NCI-H446 treated with DMSO at 0.1 percent for 48 hours (cell line): ENCODE measurements around the gene PLA2G10.
"Not testable (repeated sequence)": the region's sequence is repeated elsewhere in the genome, so short reads cannot be mapped to it uniquely, and the experiment has no call there.

ENCODE experiments used
- DNase-seq: peaks from one replicate; lab custom pipeline; 2025; lab: John Stamatoyannopoulos, UW

The PLA2G10 gene, protein sequence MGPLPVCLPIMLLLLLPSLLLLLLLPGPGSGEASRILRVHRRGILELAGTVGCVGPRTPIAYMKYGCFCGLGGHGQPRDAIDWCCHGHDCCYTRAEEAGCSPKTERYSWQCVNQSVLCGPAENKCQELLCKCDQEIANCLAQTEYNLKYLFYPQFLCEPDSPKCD

DNA sequence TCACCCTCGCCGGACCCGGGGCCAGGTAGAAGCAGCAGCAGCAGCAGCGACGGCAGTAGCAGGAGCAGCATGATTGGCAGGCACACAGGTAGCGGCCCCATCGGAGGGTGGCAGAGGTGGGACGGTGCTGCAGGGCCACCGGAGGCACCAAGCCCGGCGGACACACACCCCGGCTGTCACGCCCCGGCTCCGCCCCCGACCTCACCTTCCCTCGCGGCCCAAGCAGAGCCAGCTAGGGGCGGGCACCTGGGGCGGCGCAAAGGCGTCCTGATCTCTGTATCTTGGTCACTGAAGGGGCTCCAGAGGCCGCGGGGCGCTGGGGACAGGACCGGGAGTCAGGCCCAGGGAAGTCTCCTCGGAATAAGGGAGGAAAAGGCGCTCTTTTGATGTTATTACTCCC is at the start of gene PLA2G10:
Gene PLA2G10 (minus strand): TSS at position 180 of the 400 bp plus-strand sequence. CDS start 79 bp downstream, at position 101.
- not testable (repeated sequence) for DNase-seq

- DNase-seq: not testable (repeated sequence)
Measured at GRCh38 chr16:14742273-14743128, 48.4 kb upstream of the PLA2G10 start, which contains the start of gene NPIPA2. NPIPA2 (plus strand) TSS chr16:14742533; CDS start chr16:14748066, 5,533 bp downstream.

- not testable (repeated sequence) for DNase-seq
Measured at GRCh38 chr16:14741794-14742193, 47.7 kb upstream of the PLA2G10 start.

DNA sequence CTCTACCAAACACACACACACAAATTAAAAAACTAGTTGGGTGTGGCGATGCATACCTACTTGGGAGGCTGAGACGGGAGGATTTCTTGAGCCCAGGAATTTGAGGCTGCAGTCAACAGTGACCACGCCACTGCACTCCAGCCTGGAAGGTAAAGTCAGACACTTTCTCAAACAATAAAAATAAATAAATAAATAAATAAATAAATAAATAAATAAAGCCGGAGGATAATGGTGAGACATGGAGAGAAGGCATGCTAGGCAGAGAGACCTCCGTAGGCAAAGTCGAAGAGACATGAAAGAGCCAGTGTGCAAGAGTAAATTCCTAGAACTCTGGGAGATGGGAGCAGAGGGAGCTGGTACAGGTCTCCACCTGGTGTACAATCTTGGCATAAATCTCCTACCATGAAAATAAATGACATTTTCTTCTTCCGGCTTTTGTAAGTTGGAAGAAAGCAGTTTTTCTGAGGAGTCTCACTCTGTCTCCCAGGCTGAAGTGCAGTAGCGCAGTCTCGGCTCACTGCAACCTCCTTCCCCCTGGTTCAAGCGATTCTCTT is 46.8 kb upstream of the PLA2G10 start:
- DNase-seq: not testable (repeated sequence)

GRCh38 chr16:14733233-14733632 is 39.1 kb upstream of the PLA2G10 start:
- not testable (repeated sequence) for DNase-seq

- not testable (repeated sequence) for DNase-seq
Measured at GRCh38 chr16:14703156-14704011, 9.3 kb upstream of the PLA2G10 start, which contains the start of gene NPIPA3. NPIPA3 (plus strand) TSS chr16:14703411; CDS start chr16:14708944, 5,533 bp downstream.

GRCh38 chr16:14702672-14703071 is 8.6 kb upstream of the PLA2G10 start:
- DNase-seq: not testable (repeated sequence)

DNA sequence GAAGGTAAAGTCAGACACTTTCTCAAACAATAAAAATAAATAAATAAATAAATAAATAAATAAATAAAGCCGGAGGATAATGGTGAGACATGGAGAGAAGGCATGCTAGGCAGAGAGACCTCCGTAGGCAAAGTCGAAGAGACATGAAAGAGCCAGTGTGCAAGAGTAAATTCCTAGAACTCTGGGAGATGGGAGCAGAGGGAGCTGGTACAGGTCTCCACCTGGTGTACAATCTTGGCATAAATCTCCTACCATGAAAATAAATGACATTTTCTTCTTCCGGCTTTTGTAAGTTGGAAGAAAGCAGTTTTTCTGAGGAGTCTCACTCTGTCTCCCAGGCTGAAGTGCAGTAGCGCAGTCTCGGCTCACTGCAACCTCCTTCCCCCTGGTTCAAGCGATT is 7.8 kb upstream of the PLA2G10 start:
- DNase-seq: not testable (repeated sequence)

DNA sequence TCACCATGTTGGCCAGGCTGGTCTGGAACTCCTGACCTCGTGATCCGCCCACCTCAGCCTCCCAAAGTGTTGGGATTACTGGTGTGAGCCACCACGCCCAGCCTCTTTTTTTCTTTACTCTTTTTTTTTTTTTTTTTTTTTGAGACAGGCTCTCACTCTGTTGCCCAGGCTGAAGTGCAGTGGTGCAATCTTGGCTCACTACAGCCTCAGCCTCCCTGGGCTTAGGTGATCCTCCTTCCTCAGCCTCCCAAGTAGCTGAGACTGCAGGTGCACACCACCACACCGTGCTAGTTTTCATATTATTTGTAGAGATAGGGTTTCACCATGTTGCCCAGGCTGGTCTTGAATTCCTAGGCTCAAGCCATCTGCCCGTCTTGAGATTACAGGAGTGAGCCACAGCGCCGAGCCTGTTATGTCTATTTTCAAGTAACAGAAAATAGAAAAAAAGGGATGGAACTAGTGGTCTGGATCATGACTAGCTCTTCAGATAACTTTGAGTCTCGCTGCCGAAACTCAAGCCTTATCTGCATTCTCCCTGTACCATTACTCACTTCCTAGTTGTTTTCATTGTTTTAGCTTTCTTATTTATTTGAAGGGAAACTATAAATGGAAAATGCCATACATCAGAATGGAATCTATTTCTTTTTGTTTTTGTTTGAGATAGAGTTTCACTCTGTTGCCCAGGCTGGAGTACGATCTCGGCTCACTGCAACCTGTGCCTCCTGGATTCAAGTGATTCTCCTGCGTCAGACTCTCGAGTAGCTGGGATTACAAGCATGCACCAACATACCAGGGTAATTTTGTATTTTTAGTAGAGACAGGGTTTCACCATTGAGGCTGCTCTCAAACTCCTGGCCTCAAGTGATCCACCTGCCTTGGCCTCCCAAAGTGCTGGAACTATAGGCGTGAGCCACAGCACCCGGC is 8.0 kb downstream of the PLA2G10 start:
- not testable (repeated sequence) for DNase-seq

DNA sequence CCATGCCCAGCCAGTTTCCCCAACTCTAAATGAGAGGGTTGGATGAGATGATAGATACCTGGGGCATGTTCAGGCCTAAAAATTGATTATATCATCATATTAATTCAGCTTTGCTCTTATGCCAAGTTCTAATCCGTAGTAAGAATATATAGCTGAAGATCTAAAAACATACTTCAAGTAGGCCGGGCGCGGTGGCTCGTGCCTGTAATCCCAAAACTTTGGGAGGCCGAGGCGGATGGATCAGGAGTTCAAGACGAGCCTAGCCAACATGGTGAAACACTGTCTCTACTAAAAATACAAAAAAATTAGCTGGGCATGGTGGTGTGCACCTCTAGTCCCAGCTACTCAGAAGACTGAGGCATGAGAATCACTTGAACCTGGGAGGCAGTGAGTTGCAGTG is 12.0 kb downstream of the PLA2G10 start:
- no peak for DNase-seq

- DNase-seq: no peak
Measured at GRCh38 chr16:14681115-14681514, 13.0 kb downstream of the PLA2G10 start.

DNA sequence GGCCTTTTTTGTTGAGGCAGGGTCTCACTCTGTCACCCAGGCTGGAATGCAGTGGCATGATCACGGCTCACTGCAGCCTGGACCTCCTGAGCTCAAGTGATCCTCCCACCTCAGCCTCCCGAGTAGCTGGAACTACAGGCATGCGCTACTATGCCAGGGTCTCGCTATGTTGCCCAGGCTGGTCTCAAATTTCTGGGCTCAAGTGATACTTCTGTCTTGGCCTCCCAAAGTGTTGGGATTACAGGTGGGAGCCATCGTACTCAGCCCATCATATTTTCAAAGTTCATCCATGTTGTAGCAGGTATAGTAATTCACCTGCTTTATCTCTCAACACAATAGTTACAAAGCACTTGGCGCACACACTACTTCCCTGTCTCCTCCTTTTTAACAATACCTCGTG is 13.7 kb downstream of the PLA2G10 start:
- DNase-seq: not testable (repeated sequence)

DNA sequence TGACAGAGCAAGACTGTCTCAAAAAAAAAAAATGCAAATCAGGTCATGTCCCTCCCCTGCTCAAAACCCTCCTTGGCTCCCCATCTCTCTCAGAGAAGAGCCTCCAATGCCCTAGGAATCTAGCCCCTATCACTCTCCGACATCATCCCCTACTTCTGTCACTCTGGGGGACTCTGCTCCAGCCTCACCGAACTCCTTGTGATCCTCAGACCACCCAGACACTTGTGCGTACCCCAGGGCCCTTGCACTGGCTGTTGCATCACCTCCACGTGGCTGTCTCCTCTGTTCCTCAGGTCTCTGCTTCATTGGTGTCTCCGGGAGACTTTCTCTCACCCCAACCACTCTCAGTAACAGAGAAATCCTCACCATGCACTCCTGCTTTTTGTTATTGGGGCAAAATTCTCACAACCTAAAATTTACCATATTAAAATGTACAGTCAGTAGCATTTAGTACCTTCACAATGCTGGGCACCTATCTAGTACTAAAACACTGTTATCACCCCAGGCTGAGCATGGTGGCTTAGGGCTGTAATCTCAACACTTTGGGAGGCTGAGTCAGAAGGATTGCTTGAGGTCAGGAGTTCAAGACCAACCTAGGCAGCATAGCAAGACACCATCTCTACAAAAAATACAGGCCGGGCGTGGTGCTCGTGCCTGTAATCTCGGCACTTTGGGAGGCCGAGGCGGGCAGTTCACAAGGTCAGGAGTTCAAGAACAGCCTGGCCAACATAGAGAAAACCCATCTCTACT is 15.2 kb downstream of the PLA2G10 start:
- no peak for DNase-seq

GRCh38 chr16:14677627-14678026 is 16.5 kb downstream of the PLA2G10 start:
- DNase-seq: no peak

DNA sequence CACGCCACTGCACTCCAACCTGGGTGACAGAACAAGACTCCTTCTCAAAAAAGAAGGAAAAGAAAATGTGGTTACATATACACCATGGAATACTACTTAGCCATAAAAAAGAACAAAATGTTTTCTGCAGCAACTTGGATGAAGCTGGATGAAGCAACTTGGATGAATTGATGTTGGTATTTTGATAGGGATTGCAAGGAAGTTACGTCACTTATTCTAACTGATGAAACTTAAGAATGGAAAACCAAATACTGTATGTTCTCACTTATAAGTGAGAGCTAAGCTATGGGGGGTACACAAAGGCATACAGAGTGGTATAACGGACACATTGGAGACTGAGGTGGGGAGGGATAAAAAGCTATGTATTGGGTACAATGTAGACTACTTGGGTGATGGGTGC is 17.5 kb downstream of the PLA2G10 start:
- no peak for DNase-seq

DNA sequence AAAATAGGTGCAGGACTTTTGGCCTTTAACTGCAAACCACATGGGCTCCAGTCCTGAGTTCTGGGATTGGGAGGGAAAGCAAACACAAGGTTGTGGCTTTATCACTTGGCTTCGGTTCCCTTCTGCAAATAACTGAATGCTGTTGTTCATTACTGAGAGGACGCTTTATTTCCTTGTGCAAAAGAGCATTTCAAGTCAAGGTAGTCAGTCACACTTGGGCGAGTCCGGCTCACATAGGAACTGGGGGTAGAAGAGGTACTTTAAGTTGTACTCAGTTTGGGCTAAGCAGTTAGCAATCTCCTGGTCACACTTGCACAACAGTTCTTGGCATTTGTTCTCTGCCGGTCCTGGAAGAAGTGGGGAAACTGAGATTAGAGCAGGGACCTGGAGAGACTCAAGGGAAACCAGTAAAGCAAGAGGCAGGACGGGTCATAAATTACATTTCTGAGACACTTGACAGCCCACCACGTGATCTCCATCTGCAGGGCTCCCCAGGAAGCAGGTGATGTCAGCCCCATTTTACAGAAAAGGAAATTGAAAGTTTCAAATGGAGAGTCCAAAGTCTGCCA is 21.6 kb downstream of the PLA2G10 start:
- DNase-seq: no peak

- no peak for DNase-seq
Measured at GRCh38 chr16:14669776-14670175, 24.3 kb downstream of the PLA2G10 start.

GRCh38 chr16:14668556-14669223 is 25.4 kb downstream of the PLA2G10 start:
- DNase-seq: no peak
